NT2/D1 (cell line): ENCODE measurements around the gene FGFBP2.

Source experiments
- SUZ12 ChIP-seq: IDR thresholded peaks from 2 replicates; pipeline ENCODE4 v1.6.1; 2011; ENCODE audit not compliant: insufficient read length, insufficient read depth; ENCODE audit errors: extremely low read depth
- ZNF274 ChIP-seq: IDR thresholded peaks from 2 replicates; pipeline ENCODE4 v1.6.1; 2011; ENCODE audit warnings: mild to moderate bottlenecking, low read depth, low read length

DNA sequence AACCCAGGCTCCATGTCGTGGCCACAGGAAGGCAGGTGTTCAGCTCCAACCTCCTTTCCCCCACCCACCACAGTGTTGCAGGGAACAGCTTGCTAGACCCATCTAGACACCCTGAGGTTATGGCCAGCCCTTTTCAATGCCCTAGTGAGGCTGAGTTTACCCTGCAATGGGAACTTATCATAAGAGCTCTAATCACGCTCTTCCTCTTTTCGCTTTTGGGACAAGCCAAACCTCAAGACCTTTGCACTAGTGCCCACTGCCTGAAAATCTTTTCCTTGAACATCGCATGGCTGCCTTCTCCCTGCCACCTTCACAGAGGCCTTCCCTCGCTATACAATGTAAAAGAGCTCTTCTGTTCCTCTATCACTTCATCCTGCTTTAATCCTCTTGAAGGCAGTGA, 2.4 kb upstream of the FGFBP2 start:
- TF ChIP-seq SUZ12: no peak
- TF ChIP-seq ZNF274: no peak
